ENCODE data around the gene PDAP1.
A peak's percentile ranks its signal among the peaks of the same experiment; 100 is the strongest.
"Not testable (repeated sequence)": the region's sequence is repeated elsewhere in the genome, so short reads cannot be mapped to it uniquely, and the experiment has no call there.

PDAP1 gene

DNA sequence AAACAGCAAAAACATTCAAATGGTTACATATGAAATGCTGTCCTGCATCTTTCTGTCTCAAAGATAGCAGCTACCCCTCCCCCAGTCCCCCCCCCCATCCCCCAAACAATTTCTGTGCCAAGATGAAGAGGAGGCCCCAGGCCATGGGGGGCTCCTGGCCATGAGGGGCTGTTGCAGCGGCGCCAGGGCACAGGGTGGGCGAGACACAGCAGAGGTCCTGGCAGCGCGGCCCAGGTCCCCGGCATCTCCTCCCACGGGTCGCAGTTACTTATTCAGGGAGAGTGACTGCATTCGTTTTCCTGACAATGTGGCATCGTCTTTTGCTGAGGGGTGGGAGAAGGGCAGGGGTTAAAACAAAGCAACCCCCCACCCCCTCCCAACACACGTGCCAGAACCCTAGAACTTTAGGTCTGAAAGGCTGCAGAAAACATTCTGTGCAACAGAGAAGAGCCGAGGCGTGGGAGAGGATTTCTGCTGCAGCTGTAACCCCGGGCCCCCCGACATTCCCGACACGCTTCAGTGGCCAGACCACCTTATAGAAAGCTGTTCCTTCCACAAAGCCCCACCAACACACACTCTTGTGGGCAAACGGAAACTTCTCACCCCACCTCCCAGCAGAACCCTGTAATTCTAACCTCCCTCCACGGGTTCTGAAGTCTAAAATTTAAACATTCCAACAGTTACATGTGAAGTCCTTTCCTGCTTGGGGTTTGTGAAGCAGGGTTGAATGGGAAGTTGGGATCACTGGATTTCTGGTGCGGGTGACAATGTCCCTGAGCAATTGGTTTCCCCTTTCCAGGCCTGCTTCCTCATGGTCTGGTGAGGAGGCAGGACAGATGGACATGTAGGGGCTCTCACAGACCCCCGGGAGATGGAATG is 11.7 kb downstream of the PDAP1 start:
- DNase-seq, result no peak

GRCh38 chr7:99395616-99396327 is 12.6 kb downstream of the PDAP1 start:
- DNase-seq, result no peak

GRCh38 chr7:99394188-99394502 is 14.3 kb downstream of the PDAP1 start:
- no peak for DNase-seq

DNA sequence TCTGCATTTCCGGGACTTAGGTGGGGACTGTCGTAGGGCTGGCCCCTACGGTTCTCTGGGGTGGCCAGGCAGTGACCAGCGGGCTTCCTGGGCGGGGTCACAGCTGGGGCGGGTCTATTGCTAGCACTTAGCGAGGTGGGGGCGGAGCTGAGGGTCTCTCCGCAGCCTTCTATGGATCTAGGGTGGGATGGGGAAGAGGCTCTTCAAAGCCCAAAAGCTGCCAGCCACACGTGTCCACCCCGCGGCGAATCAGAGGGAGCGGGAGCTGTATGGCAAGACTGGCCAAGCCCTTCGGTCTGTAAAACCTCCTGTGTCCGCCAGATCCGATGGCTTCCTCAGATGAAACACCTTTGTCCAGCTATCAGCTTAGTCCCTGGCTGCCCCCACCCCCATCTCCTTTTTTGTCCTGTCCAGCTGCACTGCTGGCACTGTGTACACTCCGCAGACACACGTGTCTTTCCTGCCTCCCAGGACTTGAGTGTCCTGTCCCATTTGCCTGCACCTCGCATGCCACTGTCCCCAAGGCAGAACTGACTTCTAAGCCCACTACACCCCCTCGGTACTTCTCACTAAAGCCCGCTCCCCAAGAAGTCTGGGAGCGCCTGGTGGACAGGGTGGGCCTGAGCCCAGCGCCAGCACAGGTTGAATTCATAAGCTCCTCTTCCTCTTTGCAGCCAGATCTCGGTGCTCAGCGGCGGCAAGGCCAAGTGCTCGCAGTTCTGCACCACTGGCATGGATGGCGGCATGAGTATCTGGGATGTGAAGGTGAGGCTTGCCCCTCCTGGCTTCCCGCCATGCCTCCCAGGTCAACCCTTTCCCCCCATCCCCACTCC is 14.8 kb downstream of the PDAP1 start:
- peak in 22 of 56 donors; percentile 25 to 77 (median 46) for DNase-seq

DNA sequence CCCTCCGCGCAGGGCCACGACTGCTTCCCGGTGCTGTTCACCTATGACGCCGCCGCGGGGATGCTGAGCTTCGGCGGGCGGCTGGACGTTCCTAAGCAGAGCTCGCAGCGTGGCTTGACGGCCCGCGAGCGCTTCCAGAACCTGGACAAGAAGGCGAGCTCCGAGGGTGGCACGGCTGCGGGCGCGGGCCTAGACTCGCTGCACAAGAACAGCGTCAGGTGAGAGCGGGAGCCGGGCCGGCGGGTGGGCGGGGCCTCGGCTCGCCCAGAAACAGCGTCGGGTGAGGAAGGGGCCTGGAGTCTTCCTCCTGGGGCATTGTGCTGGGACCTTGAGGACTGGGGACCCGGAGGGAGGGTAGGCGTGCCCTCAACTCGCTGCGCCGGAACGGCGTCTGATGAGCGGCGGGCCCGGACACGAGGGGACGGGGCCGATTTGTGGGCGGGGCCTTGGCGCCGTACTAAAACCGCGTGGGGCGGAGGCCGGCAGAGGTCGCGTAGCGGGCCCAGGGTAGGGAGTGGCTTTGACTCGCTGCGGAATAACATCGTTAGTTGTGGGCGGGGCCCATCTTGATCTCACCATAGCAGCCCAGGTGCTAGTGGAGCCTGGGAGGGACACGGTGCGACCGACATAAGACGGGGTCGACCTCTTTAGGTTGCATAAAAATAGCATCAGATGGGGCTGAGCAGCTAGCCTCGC is 15.6 kb downstream of the PDAP1 start:
- DNase-seq, result peak in 34 of 56 donors; percentile 13 to 77 (median 41)

DNA sequence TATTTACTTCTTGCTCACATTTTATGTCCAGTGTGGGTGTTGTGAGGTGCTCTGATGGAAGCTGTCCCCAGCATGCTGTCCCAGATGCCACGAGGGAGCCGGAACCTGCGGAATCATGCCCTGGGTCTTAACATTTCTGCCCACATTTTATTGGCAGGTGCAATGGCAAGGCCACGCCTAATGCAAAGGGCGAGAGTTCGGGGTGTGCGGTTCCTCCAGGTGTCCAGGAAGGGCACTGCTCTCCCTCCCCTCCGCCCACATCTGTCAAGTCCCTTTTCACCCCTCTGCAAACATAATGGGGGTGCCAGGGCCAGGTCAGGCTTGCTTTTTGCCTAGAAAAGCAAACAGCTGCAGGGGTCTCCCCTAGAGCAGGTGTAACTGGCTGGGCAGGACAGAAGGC is 16.4 kb downstream of the PDAP1 start:
- DNase-seq, result no peak

DNA sequence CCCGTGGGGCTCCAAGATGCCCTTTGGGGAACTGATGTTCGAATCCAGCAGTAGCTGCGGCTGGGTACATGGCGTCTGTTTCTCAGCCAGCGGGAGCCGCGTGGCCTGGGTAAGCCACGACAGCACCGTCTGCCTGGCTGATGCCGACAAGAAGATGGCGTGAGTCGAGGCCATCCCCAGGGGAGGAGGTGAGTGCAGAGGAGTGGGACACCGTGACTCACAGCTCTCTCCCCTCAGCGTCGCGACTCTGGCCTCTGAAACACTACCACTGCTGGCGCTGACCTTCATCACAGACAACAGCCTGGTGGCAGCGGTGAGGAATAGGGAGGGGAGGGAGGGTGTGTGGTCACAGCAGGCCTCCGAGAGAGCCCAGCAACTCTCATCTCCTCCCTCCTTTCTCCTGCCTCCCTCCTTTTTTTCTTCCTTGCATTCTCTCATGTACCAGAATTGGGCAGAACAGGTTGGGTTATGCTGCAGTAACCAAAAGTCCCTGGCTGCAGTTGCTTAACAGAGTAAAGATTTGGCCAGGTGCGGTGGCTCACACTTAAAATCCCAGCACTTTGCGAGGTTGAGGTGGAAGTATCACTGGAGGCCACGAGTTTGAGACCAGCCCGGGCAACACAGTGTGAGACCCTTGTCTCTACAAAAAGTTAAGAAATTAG is 17.3 kb downstream of the PDAP1 start:
- DNase-seq, result no peak

- DNase-seq, result no peak
Observed at GRCh38 chr7:99389772-99390171, 18.6 kb downstream of the PDAP1 start.

GRCh38 chr7:99387912-99388311 is 20.5 kb downstream of the PDAP1 start:
- DNase-seq, result no peak

GRCh38 chr7:99387239-99387635 is 21.2 kb downstream of the PDAP1 start:
- DNase-seq, result not testable (repeated sequence)

GRCh38 chr7:99386584-99387238 is 21.7 kb downstream of the PDAP1 start:
- DNase-seq, result no peak

- DNase-seq, result no peak
Observed at GRCh38 chr7:99385564-99385963, 22.8 kb downstream of the PDAP1 start.

GRCh38 chr7:99384523-99384922 is 23.9 kb downstream of the PDAP1 start:
- DNase-seq, result no peak

GRCh38 chr7:99383791-99384370 is 24.5 kb downstream of the PDAP1 start:
- DNase-seq, result no peak

GRCh38 chr7:99383203-99383602 is 25.2 kb downstream of the PDAP1 start:
- no peak for DNase-seq

DNA sequence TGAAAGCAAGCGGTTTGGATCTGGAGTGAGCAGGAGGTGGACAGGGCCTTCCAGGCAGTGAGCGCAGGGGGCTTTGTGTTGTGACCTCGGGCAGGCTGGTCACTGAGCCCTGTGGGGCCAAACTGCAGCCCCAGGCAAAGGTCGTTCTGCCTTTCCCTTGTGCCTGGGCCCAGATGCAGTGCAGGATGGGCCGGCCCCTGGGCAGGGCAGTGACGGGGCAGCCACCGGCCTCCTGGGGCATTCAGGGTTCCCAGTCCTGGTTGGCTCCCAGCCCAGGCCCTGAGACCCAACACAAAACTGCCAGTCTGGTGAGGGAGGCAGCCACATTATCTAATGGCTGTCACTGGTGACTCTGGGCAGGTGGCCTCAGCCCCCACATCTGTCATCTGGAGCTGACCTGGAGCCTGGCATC is 26.7 kb downstream of the PDAP1 start:
- no peak for DNase-seq

- no peak for DNase-seq
Observed at GRCh38 chr7:99380823-99381663, 27.4 kb downstream of the PDAP1 start.

DNA sequence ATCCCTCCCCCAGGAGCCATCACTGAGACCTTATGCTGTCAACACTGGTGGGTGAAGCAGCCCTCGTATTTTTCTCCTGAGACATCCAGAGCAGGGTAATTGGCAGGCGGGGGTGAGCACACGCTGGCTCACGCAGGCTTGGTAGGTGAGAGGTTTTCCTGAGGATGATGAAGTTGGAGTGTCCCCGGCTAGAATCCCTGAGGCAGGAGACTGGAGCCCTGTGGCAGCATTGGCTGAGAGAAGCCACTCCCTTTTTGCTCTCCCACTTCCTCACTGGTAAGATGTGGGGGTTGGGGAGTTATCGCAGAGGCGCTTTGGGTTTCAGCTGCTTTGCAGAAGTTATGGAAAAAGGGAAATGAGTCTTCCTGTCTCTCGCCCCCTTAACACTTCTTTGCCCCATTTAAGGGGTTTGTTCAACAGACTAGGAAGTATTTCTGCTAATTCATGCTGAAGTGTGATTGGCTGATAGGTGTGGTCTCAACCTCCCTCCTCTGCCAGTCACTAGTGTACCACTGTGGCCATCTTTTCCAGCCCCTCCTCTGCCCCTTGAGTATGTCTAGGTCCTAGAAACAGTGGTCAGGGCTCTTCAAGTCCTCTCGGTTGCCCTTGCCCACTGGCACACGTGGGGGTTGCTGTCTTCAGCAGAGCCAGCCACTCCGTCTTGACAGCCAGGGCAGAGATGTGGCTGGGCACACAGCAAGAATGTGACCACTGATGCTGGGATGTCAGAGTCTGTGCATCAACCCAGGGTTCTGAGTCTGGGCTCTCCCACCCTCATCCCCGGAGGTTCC is 28.2 kb downstream of the PDAP1 start:
- peak in 34 of 56 donors; percentile 7 to 74 (median 24) for DNase-seq
